Activated CD4-positive, alpha-beta T cell treated with anti-CD3 and anti-CD28 coated beads, Interleukin-2, amount 10 ng/mL, durations not matched to agents 24 days and 14 days (primary cell): ENCODE data around the gene LTF. TPM values are rescaled to one million over a fixed set of nuclear protein-coding genes. Genes with fewer than 3 reads are reported as not detected.
"Not testable (repeated sequence)": the region's sequence is repeated elsewhere in the genome, so short reads cannot be mapped to it uniquely, and the experiment has no call there.

Experiments
- DNase-seq: peaks from one replicate; pipeline ENCODE4 v3.0.0; 2022
- H3K27ac Mint-ChIP-seq: one replicate; pipeline ENCODE4 v1.8.0; 2022; ENCODE audit warnings: mild to moderate bottlenecking, mixed read lengths
- H3K27me3 Mint-ChIP-seq: one replicate; pipeline ENCODE4 v1.8.0; 2022; ENCODE audit warnings: mixed read lengths
- H3K36me3 Mint-ChIP-seq: one replicate; pipeline ENCODE4 v1.8.0; 2022; ENCODE audit warnings: low read depth, mild to moderate bottlenecking, mixed read lengths
- H3K4me1 Mint-ChIP-seq: one replicate; pipeline ENCODE4 v1.8.0; 2021; ENCODE audit warnings: mixed read lengths
- H3K4me3 Mint-ChIP-seq: one replicate; pipeline ENCODE4 v1.8.0; 2022; ENCODE audit warnings: mild to moderate bottlenecking, moderate library complexity, mixed read lengths
- H3K9me3 Mint-ChIP-seq: one replicate; pipeline ENCODE4 v1.8.0; 2021; ENCODE audit warnings: mixed read lengths
- intact Hi-C: fragments of 100-400 bp; cut with micrococcal nuclease; formaldehyde crosslinking; loops from one replicate; pipeline ENCODE4 v1.15.1; 2023
- total RNA-seq: library from RNA; stranded (reverse); gene quantifications from 2 replicates; pipeline ENCODE4 v1.2.3, GENCODE V29; 2022

The LTF gene
- total RNA-seq, 1 donor from 2014 or later, result not detected

DNA sequence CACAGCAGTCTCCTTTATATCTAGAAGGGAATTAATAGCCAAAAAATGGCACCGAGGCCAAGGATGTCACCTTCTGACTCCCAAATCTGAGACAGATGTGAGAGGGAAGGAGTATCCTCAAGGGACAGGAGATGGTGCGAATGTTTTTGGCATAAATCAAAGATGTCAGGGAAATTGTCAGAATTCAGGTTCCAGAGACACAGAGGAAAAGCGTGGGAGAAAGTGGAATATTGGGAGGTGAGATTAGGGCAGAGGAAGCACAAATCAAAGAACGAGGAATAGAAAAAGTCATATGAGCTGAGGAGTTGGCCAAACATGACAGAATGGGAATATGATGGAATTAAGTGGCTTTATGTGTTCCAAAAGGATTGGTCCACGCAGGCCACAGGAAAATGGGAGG lies 63.9 kb downstream of the LTF start:
- Mint-ChIP-seq H3K4me3 (no peak overlapping the region), H3K9me3 (no peaks in the 10 kb centered on the region), H3K36me3 (no peaks in the 10 kb centered on the region), H3K27me3 (peaks cover 13% of the 10 kb centered on the region), H3K27ac (no peak overlapping the region), H3K4me1 (peaks cover 11% of the 10 kb centered on the region)
- intact Hi-C loops, result no loop called here
- no peak for DNase-seq

DNA sequence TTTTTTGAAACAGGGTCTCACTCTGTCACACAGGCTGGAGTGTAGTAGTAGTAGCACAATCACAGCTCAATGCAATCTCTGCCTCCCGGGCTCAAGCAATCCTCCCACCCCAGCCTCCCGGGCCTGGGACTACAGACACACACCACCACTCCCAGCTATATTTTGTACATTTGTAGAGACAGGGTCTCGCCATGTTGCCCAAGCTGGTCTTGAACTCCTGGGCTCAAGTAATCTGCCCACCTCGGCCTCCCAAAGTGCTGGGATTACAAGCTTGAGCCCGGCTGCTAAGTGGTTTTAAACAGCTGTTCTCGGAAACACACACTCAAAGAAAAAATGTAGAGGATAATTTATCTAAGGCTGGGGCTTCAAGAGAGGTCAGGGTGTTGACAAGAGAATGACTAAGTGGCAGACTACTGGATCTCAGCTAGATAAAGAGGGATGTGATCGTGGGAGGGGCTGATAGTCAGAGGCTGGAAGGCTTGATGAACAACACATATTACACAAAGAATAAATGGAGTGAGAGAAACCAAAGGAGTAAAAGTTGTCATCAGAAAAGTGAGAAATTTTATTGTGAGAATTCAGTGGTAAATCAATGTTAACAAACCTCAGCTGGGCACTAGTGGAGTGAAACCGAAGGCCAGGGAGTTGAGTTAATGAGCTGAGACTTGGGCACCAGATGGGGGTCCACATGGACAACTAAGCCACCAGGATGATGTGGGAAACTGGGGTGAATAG lies 64.5 kb downstream of the LTF start:
- H3K4me3 Mint-ChIP-seq, result no peak overlapping the region
- H3K9me3 Mint-ChIP-seq, result no peaks in the 10 kb centered on the region
- no peaks in the 10 kb centered on the region for H3K36me3 Mint-ChIP-seq
- peaks cover 15% of the 10 kb centered on the region for H3K27me3 Mint-ChIP-seq
- intact Hi-C loops, result no loop called here
- DNase-seq, result no peak
- H3K4me1 Mint-ChIP-seq, result peaks cover 15% of the 10 kb centered on the region
- H3K27ac Mint-ChIP-seq, result no peak overlapping the region

DNA sequence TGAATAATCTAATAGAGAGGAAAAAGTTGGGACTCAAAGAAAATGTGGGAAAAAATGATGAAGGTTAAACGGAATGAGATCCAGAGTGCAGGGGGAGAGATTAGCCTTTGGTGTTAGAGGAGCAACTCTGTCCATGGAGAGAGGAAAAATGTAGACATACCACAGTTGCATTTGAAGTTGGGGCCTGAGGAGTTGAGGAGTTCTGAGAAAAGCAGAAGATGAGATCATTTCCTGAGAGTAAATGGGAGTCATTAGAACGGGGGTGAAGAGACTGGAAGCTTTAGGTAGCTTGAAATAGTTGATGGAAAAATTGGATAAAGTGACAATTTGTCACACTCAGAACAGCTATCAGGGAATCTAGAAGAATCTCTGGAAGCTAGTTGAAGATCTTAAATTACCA lies 65.1 kb downstream of the LTF start:
- Mint-ChIP-seq H3K9me3 (no peaks in the 10 kb centered on the region), H3K27me3 (peaks cover 18% of the 10 kb centered on the region), H3K4me3 (no peak overlapping the region), H3K4me1 (peaks cover 16% of the 10 kb centered on the region), H3K27ac (no peak overlapping the region), H3K36me3 (no peaks in the 10 kb centered on the region)
- intact Hi-C loops, result no loop called here
- no peak for DNase-seq

DNA sequence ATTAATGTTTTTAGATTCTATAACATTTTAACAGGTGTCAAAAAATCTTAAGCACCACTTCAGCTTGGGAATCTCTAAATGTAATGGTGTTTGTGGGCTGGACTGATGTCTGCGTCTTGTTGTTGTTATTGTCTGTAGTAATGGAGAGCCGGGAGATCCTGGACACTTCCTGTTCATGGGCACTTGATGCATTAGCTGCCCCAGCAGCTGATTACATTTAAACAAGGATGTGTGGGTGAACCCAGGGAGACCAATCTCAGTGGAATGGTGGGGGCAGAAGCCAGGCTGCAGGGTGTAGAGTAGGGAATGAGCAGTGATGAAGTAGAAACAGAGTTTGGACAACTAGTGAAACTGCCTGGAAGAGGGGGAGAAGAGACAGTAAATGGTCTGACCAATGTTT lies 65.6 kb downstream of the LTF start:
- Mint-ChIP-seq H3K4me3 (no peak overlapping the region), H3K9me3 (no peaks in the 10 kb centered on the region), H3K27me3 (peaks cover 20% of the 10 kb centered on the region), H3K27ac (no peak overlapping the region), H3K4me1 (peaks cover 16% of the 10 kb centered on the region), H3K36me3 (no peaks in the 10 kb centered on the region)
- DNase-seq, result no peak
- intact Hi-C loops, result no loop called here

DNA sequence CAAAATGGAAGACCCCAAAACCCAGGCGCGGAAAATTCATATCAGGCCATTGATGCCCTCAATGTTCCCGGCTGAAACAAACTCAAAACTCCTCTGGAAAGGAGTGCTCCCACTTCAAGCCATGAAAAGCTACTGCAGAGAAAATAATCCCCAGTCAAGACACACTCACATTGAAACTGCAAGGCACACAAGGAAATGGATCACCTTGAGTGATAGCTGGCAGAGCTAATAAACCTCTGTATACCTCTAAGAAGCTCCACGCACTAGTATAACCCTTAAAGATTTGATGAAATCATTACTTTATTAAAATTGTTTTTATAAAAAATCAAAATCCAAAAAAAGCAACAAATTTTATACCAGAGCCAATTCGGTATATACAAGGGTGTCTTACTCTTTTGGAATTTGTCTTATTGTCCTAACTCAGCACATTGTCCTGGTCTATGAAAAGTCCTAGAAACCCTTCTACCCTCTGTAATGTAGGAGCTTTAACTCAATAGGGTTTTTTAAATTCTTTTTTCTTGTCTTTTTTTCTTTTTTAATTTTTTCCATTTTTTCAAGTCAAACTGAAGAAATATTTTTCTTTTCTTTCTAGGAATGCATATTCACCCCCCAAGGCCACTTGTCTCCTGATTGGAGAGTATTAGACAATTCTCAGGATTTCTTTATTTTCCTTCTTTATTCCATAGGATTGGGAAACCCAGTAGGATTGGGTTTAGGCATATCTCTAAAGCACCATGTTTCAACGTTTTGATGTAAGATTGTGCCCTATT lies 66.3 kb downstream of the LTF start:
- no peaks in the 10 kb centered on the region for H3K9me3 Mint-ChIP-seq
- peaks cover 18% of the 10 kb centered on the region for H3K4me1 Mint-ChIP-seq
- peaks cover 18% of the 10 kb centered on the region for H3K27me3 Mint-ChIP-seq
- intact Hi-C loops, result no loop called here
- no peaks in the 10 kb centered on the region for H3K36me3 Mint-ChIP-seq
- no peak overlapping the region for H3K4me3 Mint-ChIP-seq
- DNase-seq, result no peak
- no peak overlapping the region for H3K27ac Mint-ChIP-seq

DNA sequence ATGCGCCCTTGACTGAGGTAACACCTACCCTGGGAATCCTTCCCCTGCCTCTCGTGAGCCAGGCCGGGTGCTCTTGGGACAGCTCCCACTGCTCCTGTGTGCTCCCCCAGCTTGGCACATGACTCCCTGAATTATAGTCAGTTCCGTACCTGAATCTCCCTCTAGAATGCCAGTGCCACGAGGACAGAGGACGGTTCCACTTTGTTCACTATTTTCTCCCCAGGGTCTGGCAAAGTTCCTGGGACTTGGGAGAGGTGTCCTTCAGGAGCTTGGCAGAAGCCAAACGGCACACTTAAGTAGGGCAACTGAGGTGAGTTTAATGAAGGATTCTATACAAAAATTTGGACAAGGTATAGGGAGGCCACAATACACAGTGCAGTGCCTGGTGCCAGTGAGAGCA lies 67.6 kb downstream of the LTF start:
- H3K4me1 Mint-ChIP-seq, result peaks cover 18% of the 10 kb centered on the region
- no peaks in the 10 kb centered on the region for H3K9me3 Mint-ChIP-seq
- peaks cover 17% of the 10 kb centered on the region for H3K27me3 Mint-ChIP-seq
- intact Hi-C loops, result no loop called here
- H3K27ac Mint-ChIP-seq, result no peak overlapping the region
- no peak overlapping the region for H3K4me3 Mint-ChIP-seq
- H3K36me3 Mint-ChIP-seq, result no peaks in the 10 kb centered on the region
- DNase-seq, result no peak

DNA sequence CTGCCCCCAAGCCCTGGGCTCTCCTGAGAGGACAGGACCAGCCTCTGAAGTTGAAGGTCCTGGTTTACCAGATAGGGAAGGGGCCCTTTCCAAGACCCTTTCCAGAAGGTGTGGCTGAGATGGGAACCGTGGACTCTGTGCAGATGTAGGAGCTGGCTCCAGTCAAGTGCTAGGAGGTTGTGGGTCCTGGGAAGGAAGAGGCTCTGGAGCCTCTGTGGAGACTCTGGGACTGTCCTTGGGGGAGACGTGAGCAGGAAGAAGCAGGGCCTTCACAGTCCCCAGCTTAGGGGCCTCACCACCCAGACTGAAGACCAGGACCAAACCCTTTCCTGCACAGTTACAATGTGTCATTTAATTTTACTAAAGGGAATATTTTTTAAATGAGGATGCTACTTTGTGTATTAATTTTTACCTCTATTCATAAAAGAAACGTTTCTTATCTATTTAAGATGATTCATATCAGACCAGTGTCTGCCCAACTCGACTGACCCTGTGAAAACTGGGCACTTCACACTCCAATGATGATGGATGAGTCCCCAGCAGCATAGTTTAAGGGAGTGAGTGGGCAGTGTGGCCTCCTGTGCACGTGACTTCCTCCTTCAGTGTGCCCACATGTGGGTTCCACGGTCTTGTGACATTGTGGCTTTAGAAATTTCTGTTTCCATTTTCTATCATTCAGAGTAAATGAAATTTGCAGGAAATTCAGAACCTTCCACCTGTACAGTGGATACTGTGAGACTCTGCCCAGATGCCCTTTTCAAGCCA lies 68.8 kb downstream of the LTF start:
- no peaks in the 10 kb centered on the region for H3K9me3 Mint-ChIP-seq
- H3K4me1 Mint-ChIP-seq, result peaks cover 18% of the 10 kb centered on the region
- H3K27ac Mint-ChIP-seq, result no peak overlapping the region
- H3K36me3 Mint-ChIP-seq, result no peaks in the 10 kb centered on the region
- DNase-seq, result no peak
- peaks cover 17% of the 10 kb centered on the region for H3K27me3 Mint-ChIP-seq
- intact Hi-C loops, result no loop called here
- H3K4me3 Mint-ChIP-seq, result no peak overlapping the region

DNA sequence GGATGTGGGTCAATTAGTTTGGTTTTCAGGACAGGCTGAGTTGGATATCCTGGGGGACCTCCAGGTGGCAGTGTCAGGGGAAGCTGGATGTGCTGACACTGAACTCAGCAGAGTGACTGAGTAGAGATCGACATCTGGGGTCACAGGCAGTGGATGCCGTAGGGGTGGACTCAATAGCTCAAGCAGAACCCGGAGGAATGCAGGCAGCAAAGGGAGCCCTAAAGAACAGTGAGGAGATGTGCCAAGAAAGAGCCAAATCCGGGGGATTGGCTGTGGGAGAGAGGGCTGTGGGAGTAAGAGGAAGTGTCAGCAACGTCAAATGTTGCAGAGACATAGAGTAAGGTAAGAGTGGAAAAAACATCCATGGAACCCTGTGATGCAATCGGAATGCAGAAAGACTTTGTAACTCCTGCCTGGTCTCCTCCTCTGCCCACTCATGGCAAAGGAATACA lies 69.5 kb downstream of the LTF start:
- no peak overlapping the region for H3K27ac Mint-ChIP-seq

DNA sequence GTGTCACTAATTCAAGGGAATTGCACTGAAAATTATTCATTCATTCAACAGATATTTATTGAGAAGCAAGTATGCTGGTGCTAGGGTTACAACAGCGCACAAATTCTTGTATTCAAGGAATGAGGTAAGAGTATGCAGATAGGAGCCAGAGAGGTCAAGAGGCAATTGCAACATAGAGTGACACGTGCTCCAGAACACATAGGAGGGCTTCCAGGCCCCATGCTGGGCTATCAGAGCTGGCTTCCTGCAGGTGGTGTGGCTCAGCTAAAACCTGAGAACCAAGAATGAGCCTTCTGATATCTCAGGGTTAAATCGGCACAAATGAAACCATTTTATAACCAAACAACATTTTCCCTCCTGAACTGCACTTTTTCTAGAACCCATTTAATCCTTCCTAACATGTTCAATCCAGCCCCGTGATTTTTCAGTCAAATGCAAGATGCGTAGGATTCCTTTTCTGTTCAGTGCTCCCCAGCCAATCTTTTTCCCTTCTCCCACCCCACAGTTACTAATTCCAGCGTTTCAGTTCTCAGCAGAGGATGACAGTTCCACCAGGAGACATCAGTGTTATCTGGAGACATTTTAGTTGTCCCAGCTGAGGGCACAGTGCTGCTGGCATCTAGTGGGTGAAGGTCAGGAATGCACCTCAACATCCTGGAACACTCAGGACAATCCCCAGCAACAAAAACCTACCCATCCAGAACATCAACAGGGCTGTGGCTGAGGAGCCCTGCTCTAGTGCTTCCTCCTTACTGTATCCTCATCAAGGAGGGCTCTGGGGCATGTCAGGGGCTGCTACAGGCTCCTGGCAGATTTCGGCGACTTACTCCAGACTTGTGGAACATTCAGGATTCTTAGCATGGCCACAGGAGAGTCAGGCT lies 70.9 kb downstream of the LTF start:
- peaks cover 18% of the 10 kb centered on the region for H3K4me1 Mint-ChIP-seq
- intact Hi-C loops, result no loop called here

More for the DNA sequence above, 69.5 kb downstream of the LTF start:
- Mint-ChIP-seq H3K4me3 (no peak overlapping the region), H3K27me3 (peaks cover 17% of the 10 kb centered on the region), H3K4me1 (peaks cover 18% of the 10 kb centered on the region), H3K9me3 (no peaks in the 10 kb centered on the region), H3K36me3 (no peaks in the 10 kb centered on the region)
- DNase-seq, result no peak
- intact Hi-C loops, result no loop called here

DNA sequence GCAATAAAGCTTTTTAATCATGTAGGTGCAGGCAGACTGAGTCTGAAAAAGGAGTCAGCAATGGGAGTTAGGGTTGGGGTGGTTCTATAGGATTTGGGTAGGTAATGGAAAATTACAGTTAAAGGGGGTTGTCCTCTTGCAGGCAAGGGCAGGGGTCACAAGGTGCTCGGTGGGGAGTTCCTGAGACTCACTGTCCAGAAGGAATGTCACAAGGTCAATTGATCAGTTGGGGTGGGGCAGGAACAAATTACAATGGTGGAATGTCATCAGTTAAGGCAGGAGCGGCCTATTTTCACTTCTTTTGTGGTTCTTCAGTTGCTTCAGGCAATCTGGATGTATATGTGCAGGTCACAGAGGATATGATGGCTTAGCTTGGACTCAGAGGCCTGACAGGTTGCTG lies 71.7 kb downstream of the LTF start:
- Mint-ChIP-seq H3K4me3 (no peak overlapping the region), H3K27ac (no peak overlapping the region), H3K27me3 (peaks cover 17% of the 10 kb centered on the region), H3K9me3 (no peaks in the 10 kb centered on the region), H3K36me3 (no peaks in the 10 kb centered on the region), H3K4me1 (peaks cover 18% of the 10 kb centered on the region)
- DNase-seq, result no peak
- intact Hi-C loops, result no loop called here

More for the DNA sequence above, 70.9 kb downstream of the LTF start:
- Mint-ChIP-seq H3K9me3 (no peaks in the 10 kb centered on the region), H3K4me3 (no peak overlapping the region), H3K27me3 (peaks cover 17% of the 10 kb centered on the region), H3K36me3 (no peaks in the 10 kb centered on the region), H3K27ac (no peak overlapping the region)
- no peak for DNase-seq

DNA sequence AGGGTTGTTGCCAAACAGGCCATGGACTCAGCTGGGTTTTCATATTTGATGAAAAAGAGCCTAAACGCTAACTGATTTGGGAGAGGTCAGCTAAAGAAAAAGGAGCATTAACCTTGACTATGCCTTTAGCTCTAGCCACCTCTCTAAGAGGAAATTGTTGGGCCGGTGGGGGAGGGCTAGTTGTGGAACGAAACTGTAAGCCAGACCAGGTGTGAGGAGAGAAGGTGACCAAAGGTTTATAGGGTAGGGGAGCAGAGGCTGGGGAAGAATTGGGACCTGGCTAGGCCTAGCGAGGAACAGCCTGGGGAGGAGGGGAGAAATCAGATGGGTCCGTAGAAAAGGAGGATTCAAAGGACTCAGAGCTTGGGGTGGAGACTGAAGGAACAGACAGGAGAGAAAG lies 73.2 kb downstream of the LTF start:
- H3K36me3 Mint-ChIP-seq, H3K27ac Mint-ChIP-seq, H3K4me3 Mint-ChIP-seq, H3K9me3 Mint-ChIP-seq, intact Hi-C loops, DNase-seq: not testable (repeated sequence)
- Mint-ChIP-seq H3K27me3 (peaks cover 17% of the 10 kb centered on the region), H3K4me1 (peaks cover 13% of the 10 kb centered on the region)

DNA sequence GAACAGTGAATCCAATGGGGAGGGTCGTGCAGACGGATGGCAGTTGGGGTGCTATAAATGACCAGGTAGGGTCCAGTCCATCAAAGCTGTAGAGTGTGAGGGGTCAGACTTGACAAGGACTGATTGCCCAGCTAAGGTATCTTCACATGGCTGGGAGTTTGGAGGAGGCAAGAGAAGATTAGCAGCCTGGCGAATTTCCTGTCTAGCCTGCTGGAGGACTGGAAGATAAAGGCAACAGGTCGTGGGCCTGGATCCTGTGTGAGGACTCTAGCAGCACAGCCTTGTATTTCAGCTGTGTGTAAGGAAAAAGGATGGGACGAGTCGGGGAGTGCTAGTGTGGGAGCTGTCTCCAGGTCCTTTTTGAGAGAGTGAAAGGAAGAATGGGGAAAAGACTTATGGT lies 75.4 kb downstream of the LTF start:
- H3K36me3 Mint-ChIP-seq, result peaks cover 2% of the 10 kb centered on the region

DNA sequence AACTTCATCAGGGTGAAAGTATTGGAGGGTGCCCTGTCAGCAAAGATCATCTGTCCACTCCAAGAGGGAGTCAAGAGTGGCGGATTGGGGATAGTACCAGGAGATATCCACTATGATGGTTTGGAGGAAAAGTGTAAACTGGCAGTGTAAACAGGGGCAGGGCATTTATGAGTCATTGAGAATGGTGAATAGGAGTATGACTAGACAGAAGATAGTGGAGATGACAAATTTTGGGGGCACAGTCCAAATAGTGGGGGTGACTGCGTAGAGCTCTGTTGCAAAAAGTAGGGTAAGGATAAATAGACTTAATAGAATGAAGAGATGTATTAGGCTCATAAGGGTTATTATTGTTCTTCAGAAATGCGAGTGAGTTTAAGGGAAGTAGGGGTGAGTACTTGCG lies 75.9 kb downstream of the LTF start:
- intact Hi-C loops, H3K9me3 Mint-ChIP-seq, H3K27ac Mint-ChIP-seq, H3K27me3 Mint-ChIP-seq, H3K4me3 Mint-ChIP-seq, H3K36me3 Mint-ChIP-seq, DNase-seq: not testable (repeated sequence)
- H3K4me1 Mint-ChIP-seq, result peaks cover 17% of the 10 kb centered on the region

More for the DNA sequence above, 75.4 kb downstream of the LTF start:
- Mint-ChIP-seq H3K27ac (no peak overlapping the region), H3K27me3 (peaks cover 11% of the 10 kb centered on the region), H3K9me3 (peaks cover 3% of the 10 kb centered on the region), H3K4me1 (peaks cover 15% of the 10 kb centered on the region), H3K4me3 (no peak overlapping the region)
- intact Hi-C loops, result no loop called here
- DNase-seq, result no peak
